AG09319 (cell line): ENCODE measurements around the gene SMARCE1.

ENCODE experiments used
- DNase-seq: peaks from one replicate; pipeline ENCODE4 v3.0.0-alpha.2; 2010; ENCODE audit warnings: low read depth; ENCODE audit errors: extremely low read depth
- CTCF ChIP-seq: IDR thresholded peaks from 2 replicates; pipeline ENCODE4 v1.5.1; 2011; ENCODE audit warnings: low read depth, mild to moderate bottlenecking, inconsistent platforms, low read length, moderate library complexity

The SMARCE1 gene

GRCh38 chr17:40680998-40681397 lies 33.4 kb upstream of the SMARCE1 start:
- DNase-seq, result no peak
- no peak for TF ChIP-seq CTCF

- no peak for DNase-seq
- no peak for TF ChIP-seq CTCF
These were observed 31.9 kb upstream of the SMARCE1 start for GRCh38 chr17:40679523-40679907.

GRCh38 chr17:40678902-40679522 lies 31.4 kb upstream of the SMARCE1 start:
- no peak for TF ChIP-seq CTCF
- DNase-seq, result no peak

- no peak for DNase-seq
- TF ChIP-seq CTCF, result no peak
These were observed 28.3 kb upstream of the SMARCE1 start for GRCh38 chr17:40675905-40676304.

DNA sequence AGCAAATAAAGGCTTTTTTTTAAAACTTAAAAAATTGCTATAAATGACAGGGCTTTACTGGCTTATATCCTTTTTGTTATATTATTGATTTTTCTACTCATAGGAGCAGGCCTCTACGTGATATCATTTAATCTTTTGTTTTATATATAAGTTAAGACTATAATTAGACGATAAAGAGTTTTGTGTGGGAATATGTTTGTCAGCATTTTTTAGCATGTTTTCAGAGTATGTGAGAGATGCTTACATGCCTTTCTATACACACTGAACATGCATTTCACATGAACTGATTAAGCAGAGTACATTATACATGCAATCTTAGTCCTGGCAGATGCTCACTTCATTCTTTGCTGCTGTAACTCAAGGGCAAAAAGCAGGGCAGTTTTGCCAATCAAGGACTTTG lies 25.0 kb upstream of the SMARCE1 start:
- TF ChIP-seq CTCF, result no peak
- no peak for DNase-seq

DNA sequence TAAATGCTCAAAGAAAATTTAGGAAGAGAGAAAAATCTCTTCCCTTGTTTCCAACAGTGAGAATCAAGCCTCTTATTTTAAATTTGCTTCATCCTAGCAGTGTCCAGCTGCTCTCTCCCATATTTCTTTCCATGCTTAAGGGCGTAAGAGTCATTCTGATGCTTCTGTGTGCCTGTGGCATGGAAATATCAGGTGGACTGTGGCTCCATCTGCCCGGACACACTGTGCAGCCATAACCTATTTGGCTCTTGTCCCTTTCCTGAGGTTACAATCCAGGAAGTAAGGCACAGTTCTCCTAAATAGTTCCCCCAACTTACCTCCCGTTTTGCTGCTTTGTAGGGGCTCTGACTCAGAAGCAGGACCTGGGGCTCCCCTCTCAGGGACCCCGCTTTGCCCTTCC lies 23.7 kb upstream of the SMARCE1 start:
- TF ChIP-seq CTCF, result no peak
- no peak for DNase-seq

DNA sequence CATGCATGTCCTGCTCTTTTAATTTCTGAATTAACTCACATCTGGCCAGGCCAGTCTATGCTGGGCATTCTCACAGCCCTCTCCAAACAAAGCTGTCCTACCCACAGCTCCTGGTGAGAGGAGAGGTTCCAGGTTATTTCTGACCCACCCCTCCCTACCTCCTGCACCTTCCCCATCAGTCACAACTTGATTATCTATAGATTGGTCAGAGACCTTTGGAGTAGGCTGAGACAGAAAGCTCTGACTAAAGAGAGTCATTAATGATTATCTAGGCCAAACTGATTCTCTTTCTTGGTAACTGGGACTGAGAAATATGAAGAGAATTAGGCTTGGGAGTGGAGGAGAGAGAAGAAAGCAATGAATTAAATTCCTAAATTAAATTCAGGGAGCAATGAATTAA lies 18.7 kb upstream of the SMARCE1 start:
- no peak for DNase-seq

More for the DNA sequence above, 18.7 kb upstream of the SMARCE1 start:
- no peak for TF ChIP-seq CTCF
